GM04503 (cell line): ENCODE results near the gene PIGM.
"Not testable (repeated sequence)": the region's sequence is repeated elsewhere in the genome, so short reads cannot be mapped to it uniquely, and the experiment has no call there.

Source experiments
- DNase-seq: peaks from one replicate; pipeline ENCODE4 v3.0.0-alpha.2; 2012; ENCODE audit warnings: low read depth

PIGM gene

GRCh38 chr1:160061369-160062229 lies 29.8 kb upstream of the PIGM start:
- no peak for DNase-seq

- no peak for DNase-seq
These were observed 26.3 kb upstream of the PIGM start for GRCh38 chr1:160058087-160058486.

- DNase-seq: no peak
These were observed 24.9 kb upstream of the PIGM start for GRCh38 chr1:160056648-160057169.

- no peak for DNase-seq
These were observed 22.0 kb upstream of the PIGM start for GRCh38 chr1:160053548-160054365.

GRCh38 chr1:160052936-160053335 lies 21.1 kb upstream of the PIGM start:
- no peak for DNase-seq

- no peak for DNase-seq
These were observed 18.8 kb upstream of the PIGM start for GRCh38 chr1:160050619-160051018.

- not testable (repeated sequence) for DNase-seq
These were observed 18.4 kb upstream of the PIGM start for GRCh38 chr1:160050182-160050581.

- no peak for DNase-seq
These were observed 17.3 kb upstream of the PIGM start for GRCh38 chr1:160049101-160049500.

GRCh38 chr1:160048335-160048734 lies 16.5 kb upstream of the PIGM start:
- DNase-seq: no peak

GRCh38 chr1:160047111-160047991 lies 15.6 kb upstream of the PIGM start:
- no peak for DNase-seq

- no peak for DNase-seq
These were observed 14.8 kb upstream of the PIGM start for GRCh38 chr1:160046494-160047110.

GRCh38 chr1:160045653-160046052 lies 13.9 kb upstream of the PIGM start:
- no peak for DNase-seq

- DNase-seq: no peak
These were observed 11.8 kb upstream of the PIGM start for GRCh38 chr1:160043543-160043942.

- DNase-seq: no peak
These were observed 8.7 kb upstream of the PIGM start for GRCh38 chr1:160040476-160040875.

GRCh38 chr1:160032165-160032820 lies 503 bp upstream of the PIGM start:
- no peak for DNase-seq

- no peak for DNase-seq
These were observed 979 bp downstream of the PIGM start for GRCh38 chr1:160030657-160031364.

- DNase-seq: no peak
These were observed 3.4 kb downstream of the PIGM start for GRCh38 chr1:160028426-160028825.

- no peak for DNase-seq
These were observed 6.5 kb downstream of the PIGM start for GRCh38 chr1:160025314-160025713.

GRCh38 chr1:160024195-160024905 lies 7.4 kb downstream of the PIGM start:
- no peak for DNase-seq
